HG02678 (cell line): Measurements from ENCODE around the gene CHSY1.

Experiments
- ATAC-seq: cut with Tn5 transposase; IDR thresholded peaks from one replicate; pipeline ENCODE4 v1.9.1; 2021; ENCODE audit warnings: mild to moderate bottlenecking, moderate library complexity; ENCODE audit not compliant: unreplicated experiment

The CHSY1 gene

DNA sequence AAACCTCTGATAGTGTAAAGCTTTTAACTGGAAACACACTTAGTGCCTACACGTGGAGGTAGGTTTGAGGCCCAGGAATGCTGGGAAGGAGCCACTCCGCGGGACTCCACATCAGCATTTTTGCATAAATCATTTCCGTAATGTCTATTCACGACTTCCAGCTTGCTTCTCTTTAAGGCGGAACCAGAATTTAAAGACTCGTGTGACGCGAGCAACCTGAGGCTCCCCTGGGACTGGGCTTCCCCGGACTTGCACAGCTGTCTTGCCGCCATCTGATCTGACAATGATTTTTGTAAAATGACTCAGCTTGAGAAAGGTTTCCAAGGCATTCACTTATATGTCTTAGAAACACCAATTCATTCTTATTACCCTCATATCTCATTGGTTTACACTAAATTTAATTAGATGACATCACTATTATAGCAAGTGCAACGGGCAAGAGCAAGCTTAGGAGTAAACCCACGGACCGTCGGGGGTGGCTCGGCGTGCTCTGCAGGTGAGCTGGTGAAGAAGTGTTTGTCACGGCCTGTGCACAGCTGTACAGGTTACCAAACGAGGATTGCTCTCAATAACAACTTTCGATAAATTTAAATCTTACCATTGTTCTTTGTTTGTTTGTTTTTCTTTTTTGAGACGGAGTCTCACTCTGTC lies 95.2 kb downstream of the CHSY1 start:
- peak; percentile 79 for ATAC-seq

DNA sequence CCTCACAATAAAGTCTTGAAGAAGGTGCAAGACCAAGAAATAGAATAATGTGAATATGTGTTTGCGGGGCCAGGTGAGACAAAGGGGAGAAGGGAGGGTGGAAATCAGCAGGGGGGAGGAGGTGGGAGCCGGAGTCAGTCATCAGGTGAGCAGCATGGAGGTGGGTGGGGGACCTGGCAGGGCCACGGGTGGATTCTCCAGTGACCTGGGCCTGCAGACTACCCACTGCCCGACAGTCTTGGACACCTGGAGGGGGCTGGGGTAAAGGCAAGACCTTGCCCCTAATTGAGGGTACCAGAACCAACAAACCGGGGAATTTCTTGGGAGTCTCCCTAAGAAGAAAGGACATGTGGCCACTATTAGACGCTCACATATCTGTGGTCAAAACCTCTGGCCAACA lies 95.8 kb downstream of the CHSY1 start:
- ATAC-seq = no peak

DNA sequence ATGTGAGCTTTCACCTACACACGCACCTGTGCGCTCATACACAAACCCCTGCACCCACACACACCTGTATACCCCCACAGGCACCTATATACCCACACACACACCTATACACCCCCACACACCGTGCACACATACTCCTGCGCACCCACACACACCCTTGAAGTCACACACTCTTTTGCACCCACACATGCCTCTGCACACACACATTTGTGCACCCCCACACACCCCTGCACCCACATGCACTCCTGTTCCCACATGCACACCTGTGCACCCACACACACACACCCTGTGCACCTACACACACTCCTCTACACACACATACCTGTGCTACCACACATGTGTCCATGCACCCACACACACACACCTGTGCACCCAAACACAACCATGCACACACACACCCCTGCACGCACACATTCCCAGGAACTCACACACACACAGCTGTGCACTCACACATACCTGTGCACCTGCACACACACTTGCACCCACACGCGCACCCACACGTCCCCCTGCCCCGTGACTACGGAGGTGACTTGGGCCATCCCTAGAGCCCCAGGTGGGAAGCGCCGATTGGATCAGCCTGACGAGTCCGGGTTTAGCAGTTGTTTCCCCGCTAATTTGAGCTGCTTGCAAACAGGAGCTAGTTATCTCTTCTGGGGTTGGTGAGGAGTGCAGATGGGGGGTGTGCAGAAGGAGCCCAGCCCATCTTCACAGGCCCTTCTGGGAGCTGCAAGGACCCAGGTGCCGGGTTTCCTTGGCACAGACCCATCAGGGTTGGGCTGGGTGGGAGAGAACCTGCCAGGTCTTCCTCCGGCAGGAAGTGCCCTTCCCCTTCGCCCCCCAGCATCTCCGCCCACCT lies 97.8 kb downstream of the CHSY1 start:
- ATAC-seq = no peak

GRCh38 chr15:101152914-101153313 lies 98.9 kb downstream of the CHSY1 start:
- ATAC-seq = no peak

DNA sequence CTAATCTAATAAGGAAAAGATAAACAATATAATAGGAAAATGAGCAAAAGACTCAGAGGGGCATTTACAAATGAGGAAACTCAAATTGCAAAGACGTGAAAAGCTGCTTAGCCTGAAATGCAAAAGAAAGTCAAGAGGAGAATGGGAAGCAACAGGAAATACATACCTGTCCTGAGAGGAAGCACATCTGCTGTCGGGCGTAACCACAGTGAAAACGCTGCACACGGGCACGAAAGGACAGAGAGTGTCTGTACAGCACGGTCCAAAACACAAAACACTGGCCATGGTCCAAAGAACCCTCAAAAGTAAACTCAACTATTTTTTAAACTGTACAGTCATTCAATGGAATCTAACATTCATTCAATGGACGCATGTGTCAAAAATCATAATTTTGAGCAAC lies 100.6 kb downstream of the CHSY1 start:
- ATAC-seq = no peak

- ATAC-seq = no peak
Observed at GRCh38 chr15:101150723-101151040, 101.2 kb downstream of the CHSY1 start.

- no peak for ATAC-seq
Observed at GRCh38 chr15:101149864-101150722, 101.8 kb downstream of the CHSY1 start.

DNA sequence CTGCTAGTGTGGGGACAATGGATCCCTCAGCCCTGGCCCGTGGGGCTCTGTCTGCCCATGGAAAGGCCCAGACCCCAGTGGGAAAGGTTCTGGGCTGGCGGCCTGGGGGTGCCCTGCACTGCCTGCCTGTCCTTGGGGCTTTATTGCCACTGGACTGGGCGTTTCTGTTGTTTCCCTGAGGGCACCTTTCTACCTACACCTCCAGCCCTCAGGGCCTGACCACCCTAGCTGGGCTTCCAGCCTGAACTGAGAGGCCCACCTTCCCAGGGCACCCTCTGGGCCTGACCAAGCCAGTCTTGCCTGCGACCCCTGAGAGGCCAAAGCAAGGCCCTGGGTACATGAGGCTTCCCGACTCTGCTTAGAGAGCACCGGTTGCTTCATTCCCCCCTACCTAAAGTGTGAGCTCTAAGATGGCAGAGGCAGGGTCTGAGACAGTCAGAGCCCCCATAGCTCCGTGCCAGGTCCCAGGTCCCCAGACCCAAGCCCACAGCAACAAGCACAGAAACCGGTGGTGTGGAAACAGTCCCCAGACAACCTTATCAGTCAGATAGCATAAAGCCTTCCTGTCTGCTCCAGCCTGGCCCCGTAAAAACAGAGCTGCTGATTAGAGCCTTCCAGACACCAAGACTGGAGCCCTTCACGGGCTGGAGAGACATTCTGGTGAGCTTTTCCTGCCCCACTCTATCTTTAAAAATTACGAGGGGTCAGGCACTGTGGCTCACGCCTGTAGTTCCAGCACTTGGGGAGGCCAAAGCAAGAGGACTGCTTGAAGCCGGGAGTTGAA lies 102.8 kb downstream of the CHSY1 start:
- no peak for ATAC-seq

GRCh38 chr15:101148166-101148880 lies 103.5 kb downstream of the CHSY1 start:
- no peak for ATAC-seq

DNA sequence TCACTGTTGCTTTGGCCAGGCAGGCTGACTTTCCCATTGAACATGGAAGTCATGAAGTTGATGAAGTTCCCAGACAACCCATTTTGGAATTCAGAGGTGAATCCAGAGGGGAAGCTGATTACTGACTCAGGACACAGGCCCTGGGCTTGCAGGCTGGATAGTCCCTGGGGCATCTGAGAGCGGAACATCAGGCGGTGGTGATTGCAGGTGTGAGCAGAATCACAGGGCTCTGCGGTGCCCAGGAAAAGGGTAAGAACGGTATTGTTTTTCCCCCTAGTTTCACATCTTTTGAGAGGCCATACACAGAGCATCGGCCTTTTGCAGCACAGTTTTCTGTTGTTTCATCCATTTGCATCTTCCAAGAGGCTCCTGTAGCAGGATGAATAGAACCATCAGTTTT lies 104.7 kb downstream of the CHSY1 start:
- no peak for ATAC-seq

DNA sequence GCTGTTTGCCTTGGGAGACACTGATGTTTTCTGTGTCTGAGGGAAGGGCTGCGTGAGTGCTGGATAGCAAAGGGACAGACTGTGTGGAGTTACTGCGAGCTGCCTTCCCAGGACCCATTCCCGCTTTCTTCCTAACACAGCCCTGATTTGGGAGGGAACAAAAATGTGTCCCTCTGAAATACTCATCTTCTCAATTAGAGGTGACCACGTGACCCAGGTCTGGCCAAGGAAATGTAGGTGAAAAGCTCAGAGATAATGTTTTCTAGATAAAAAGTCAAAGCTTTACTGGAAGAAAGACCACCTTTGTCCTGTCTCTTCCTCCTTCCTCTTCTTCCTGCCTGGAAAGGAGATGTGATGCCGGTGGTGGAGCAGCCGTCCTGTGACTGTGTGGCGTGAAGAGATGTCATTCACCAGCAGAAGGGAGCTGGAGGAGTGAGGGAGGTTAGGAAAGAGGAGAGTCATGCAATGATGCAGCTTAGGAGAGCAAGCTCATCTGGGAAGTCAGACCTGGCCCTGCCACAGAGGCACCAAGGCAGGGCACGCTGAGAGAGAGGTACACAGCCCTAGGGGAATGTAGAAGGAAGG lies 105.6 kb downstream of the CHSY1 start:
- no peak for ATAC-seq

DNA sequence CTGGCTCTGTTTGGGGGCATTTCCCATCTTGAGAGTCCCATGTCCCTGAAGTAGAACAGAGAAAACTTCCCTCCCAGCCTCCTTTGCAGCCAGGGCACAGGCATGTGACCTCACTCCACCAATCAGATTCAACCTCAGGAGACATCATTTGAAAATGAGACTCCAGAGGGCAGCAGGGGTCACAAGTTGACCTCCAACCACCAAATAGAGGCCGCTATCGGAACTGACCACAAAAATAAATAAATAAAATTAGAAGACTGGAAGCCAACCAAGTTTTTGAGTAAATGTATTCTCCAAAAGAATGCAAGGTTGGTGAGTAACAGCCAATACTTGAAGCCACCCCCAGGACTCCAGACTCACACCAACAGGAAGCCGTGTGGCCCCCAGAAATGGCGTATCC lies 106.5 kb downstream of the CHSY1 start:
- no peak for ATAC-seq

DNA sequence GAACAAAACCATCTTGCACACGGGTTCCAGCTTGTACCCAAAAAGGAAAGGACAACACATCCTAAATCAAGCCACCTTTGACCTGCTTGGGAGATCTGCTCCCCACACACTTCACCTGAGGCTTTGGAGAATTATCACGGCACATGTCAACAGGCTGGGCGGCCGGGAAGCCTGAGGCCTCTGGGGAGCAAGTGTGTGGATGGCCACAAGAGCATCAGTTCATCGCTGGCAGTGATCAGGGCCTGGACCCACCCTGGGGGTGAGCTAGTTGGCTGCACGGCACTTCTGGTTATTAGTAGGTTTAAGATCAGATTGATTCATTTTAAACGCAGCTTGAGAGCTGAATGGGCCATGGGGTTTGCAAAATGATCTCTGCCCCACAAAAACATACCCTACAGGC lies 108.5 kb downstream of the CHSY1 start:
- no peak for ATAC-seq

DNA sequence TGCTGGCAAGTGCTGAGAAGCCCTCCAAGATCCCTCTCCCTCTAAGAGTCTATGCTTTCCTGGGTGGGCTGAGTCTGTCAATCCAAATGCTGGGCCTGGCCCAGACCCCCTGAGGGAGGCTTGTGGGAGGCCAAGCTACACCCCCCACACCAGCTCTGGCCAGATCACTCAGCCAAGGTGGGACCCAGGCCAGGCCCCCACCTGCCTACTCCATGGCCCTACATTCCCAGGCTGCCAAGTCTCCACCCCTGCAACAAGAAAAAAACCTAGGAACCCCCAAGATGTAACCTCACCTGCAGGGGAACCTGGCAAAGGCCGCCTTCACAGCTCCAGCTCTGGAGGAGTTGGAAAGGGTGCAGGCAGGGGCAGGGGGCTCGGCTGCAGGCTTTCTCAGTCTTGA lies 109.1 kb downstream of the CHSY1 start:
- ATAC-seq = no peak

DNA sequence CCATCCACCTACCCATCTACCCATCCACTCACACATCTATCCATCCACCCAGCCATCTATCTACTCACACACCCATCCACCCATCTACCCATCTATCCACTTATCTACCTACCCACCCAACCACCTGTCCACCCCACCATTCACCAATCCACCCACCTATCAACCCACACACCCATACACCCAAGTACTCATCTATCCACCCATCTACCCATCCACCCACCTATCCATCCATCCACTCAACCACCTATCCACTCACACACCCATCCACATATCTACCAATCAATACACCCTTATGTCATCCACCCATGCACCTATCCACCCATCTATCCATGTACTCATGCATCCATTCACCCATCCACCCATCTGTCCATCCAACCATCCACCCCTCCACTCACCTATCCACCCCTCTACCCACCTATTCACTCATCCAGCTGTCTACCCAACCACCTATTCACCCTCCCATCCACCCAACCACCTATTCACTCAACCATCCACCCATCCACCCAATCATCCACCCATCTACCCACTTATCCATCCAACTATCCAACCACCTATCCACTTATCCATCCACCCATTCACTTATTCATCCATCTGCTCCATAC lies 109.8 kb downstream of the CHSY1 start:
- no peak for ATAC-seq

GRCh38 chr15:101140697-101141065 lies 111.2 kb downstream of the CHSY1 start:
- no peak for ATAC-seq

DNA sequence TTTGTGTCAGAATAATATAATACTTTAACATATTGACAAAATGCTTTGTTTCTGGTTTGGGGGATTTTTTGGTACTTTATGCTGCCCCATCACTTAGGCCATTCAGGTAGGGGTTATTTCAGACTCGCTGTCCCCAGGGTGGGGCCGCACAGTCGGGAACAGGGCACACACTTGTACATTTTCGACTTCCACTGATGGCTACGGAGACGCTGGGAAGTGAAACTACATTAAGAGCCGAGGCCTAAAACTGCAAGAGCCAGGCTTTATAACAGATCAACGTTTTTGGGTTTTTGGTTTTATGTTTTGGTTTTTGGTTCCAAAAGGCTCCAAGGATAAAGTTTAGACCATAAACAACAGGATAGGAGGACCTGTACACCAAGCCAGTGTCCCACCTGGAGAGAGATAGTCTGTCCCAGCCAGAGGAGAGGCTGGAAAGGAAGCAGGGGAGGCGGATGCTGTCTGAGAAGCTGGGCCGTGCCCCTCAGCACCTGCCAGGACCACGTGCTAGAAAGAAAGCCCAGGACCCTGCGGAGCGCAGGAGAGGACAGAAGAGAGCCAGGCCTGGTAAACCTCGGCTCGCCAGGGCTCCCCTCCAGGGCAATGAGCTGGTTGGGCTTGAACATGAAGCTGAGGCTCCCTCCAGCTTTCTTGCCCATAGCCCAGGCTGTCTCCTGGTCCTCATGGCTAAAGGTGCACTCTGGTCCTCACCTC lies 111.7 kb downstream of the CHSY1 start:
- ATAC-seq = no peak

- ATAC-seq = peak; percentile 56
Observed at GRCh38 chr15:101138913-101139880, 112.7 kb downstream of the CHSY1 start.
